CD4-positive, CD25-positive, alpha-beta regulatory T cell (primary cell): ENCODE results near the gene PFN3. TPM values are rescaled to one million over a fixed set of nuclear protein-coding genes. Genes with fewer than 3 reads are reported as not detected.

ENCODE experiments used
- ATAC-seq, 2 donors: fragments of 150-1000 bp; cut with Tn5 transposase; one replicate each; pipeline ENCODE4 v1.10.0; 2021; ENCODE audit warnings: low read depth in 2 of 2, moderate number of reproducible peaks in 2 of 2, moderate library complexity in 1 of 2
- DNase-seq, 3 donors: peaks; one replicate each; pipeline versions ENCODE4 v3.0.0 to v3.0.0-alpha.2; 2012 to 2022; ENCODE audit warnings: mixed read lengths in 1 of 3
- H3K27ac ChIP-seq: one replicate; pipeline ENCODE4 v1.7.0; 2013; ENCODE audit warnings: mild to moderate bottlenecking, low read length; ENCODE audit not compliant: insufficient read depth, poor library complexity, severe bottlenecking
- H3K27me3 ChIP-seq: one replicate; pipeline ENCODE4 v1.7.0; 2013; ENCODE audit warnings: low read length; ENCODE audit not compliant: control insufficient read depth, insufficient read depth
- H3K36me3 ChIP-seq: one replicate; pipeline ENCODE4 v1.7.0; 2013; ENCODE audit warnings: mild to moderate bottlenecking, low read length, moderate library complexity; ENCODE audit not compliant: control insufficient read depth, insufficient read depth
- H3K4me1 ChIP-seq: 2 replicates; pipeline ENCODE4 v1.7.0; 2013; ENCODE audit warnings: mild to moderate bottlenecking, low read length; ENCODE audit not compliant: insufficient read depth, control insufficient read depth, poor library complexity, severe bottlenecking
- H3K4me3 ChIP-seq: one replicate; pipeline ENCODE4 v1.7.0; 2013; ENCODE audit warnings: low read depth, mild to moderate bottlenecking, low read length, moderate library complexity
- H3K9me3 ChIP-seq, 2 experiments: 1 replicate in 1 of 2; 2 replicates in 1 of 2; pipeline ENCODE4 v1.7.0; 2013; ENCODE audit warnings: low read length in 2 of 2, mild to moderate bottlenecking in 1 of 2, moderate library complexity in 1 of 2; ENCODE audit not compliant: control insufficient read depth in 2 of 2
- H3K27ac Mint-ChIP-seq, 3 donors: one replicate each; pipeline ENCODE4 v1.8.0; 2020 to 2022; ENCODE audit warnings: mild to moderate bottlenecking in 3 of 3, mixed read lengths in 3 of 3, moderate library complexity in 2 of 3
- H3K27me3 Mint-ChIP-seq: one replicate; pipeline ENCODE4 v1.8.0; 2022; ENCODE audit warnings: mild to moderate bottlenecking, mixed read lengths
- H3K36me3 Mint-ChIP-seq: one replicate; pipeline ENCODE4 v1.8.0; 2020; ENCODE audit warnings: mixed read lengths
- H3K4me1 Mint-ChIP-seq, 4 donors: one replicate each; pipeline ENCODE4 v1.8.0; 2020 to 2022; ENCODE audit warnings: mixed read lengths in 4 of 4, mild to moderate bottlenecking in 1 of 4
- H3K4me3 Mint-ChIP-seq, 4 donors: one replicate each; pipeline ENCODE4 v1.8.0; 2020 to 2022; ENCODE audit warnings: mild to moderate bottlenecking in 4 of 4, mixed read lengths in 4 of 4, moderate library complexity in 3 of 4
- H3K9me3 Mint-ChIP-seq, 7 donors: one replicate each; pipeline ENCODE4 v1.8.0; 2020 to 2022; ENCODE audit warnings: mixed read lengths in 7 of 7, mild to moderate bottlenecking in 3 of 7, moderate library complexity in 2 of 7
- polyA plus RNA-seq, 4 donors: library from polyadenylated mRNA; unstranded; fragments of 300-500 nt; fragmentation: Illumina TruSeq; gene quantifications; one replicate each; pipeline ENCODE4 v1.2.3, GENCODE V29; 2021
- total RNA-seq: library from RNA; stranded (reverse); gene quantifications from one replicate; pipeline ENCODE4 v1.2.3, GENCODE V29; 2022

Gene PFN3
- total and polyA plus RNA-seq, 5 donors from 2014 or later = not detected

DNA sequence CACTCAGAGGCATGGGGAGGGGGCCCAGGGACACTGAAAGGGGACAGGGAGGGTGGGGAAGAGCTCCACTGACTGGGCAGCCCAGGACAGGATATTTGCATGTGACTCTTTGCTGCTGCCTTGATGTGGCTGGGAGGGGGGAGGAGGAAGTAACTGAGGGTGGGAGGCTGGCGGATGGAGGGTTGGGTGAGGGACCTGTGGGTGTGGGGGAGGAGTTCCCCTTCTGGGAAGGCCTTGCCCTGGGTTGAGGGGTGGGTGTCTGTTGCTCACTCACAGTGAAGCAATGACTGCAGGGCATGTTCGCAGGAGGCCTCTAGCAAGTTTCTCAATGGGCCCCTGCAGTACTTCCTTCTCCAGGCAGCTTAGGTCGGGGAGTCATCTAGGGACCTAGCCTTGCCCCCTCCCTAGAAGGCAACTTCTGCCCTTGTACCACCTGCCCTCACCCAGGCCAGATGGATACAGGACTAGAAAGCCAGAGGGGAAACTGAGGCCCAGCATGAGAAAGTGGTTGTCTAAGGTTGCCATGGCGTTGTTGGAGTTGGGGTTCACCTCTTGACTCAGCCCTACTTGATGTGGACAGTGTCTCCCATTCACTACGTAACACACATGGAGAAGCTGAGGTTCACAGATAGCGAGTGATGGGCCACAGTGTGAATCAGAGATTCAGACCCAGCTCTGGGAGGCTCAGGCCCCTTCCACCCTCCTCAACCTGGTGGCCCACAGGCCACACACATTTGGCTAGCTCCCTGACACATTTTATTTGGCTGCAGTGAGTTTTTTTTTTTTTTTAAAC is 29.0 kb upstream of the PFN3 start:
- Mint-ChIP-seq H3K27ac (peak overlapping the region; percentile 89 to 96 (median 94)), H3K9me3 (no peaks in the 10 kb centered on the region), H3K27me3 (peaks cover 5% of the 10 kb centered on the region), H3K4me1 (peaks cover 7 to 85% (median 46%) of the 10 kb centered on the region in 4 donors), H3K4me3 (peak overlapping the region; percentile 91 to 97 (median 94)), H3K36me3 (peaks cover 10% of the 10 kb centered on the region)
- H3K4me3 ChIP-seq = peak overlapping the region; percentile 83
- H3K4me1 ChIP-seq = peaks cover 91% of the 10 kb centered on the region
- DNase-seq (peak; percentile 70 to 95 (median 79)), ATAC-seq (peak; percentile 26)
- H3K36me3 ChIP-seq = peaks cover 32% of the 10 kb centered on the region
- peak overlapping the region; percentile 94 for H3K27ac ChIP-seq
- no peaks in the 10 kb centered on the region for H3K27me3 ChIP-seq
- H3K9me3 ChIP-seq = no peaks in the 10 kb centered on the region

DNA sequence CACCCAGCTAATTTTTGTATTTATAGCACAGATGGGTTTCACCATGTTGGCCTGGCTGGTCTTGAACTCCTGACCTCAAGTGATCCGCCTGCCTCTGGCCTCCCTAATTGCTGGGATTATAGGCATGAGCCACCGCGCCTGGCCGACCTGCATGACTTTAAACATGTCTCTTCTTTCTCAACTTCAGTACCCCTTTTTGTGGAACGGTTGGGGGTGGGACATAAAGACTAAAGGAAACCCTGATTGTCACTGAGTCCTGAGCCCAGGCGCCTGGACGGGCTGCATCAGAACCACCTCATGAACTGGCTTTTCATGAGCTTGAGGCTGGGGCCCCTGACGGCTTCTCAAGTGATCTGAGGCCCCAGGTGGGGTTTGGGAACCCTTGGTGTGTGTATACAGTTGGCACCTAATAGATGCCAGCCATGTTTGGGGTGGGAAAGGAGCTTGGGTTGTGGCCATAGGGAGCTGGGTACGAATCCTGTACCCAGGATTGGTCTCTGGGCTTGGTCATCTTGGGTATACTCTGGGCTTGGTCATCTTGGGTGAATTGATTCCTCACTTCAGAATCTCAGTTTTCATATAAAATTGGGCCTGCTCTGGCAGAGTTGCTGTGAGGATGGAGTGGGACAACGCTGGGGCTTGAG is 28.2 kb upstream of the PFN3 start:
- H3K36me3 ChIP-seq = peaks cover 24% of the 10 kb centered on the region
- Mint-ChIP-seq H3K27ac (peak overlapping the region; percentile 89 to 96 (median 94)), H3K4me1 (peaks cover 7 to 85% (median 44%) of the 10 kb centered on the region in 4 donors), H3K9me3 (no peaks in the 10 kb centered on the region), H3K4me3 (peak overlapping the region; percentile 91 to 97 (median 94)), H3K36me3 (peaks cover 7% of the 10 kb centered on the region), H3K27me3 (peaks cover 5% of the 10 kb centered on the region)
- no peaks in the 10 kb centered on the region for H3K27me3 ChIP-seq
- peaks cover 84% of the 10 kb centered on the region for H3K4me1 ChIP-seq
- peak overlapping the region; percentile 94 for H3K27ac ChIP-seq
- H3K9me3 ChIP-seq = no peaks in the 10 kb centered on the region
- DNase-seq = no peak
- H3K4me3 ChIP-seq = peak overlapping the region; percentile 81
- ATAC-seq = no peak

GRCh38 chr5:177427919-177428573 is 27.6 kb upstream of the PFN3 start:
- Histone ChIP-seq H3K36me3 (peaks cover 20% of the 10 kb centered on the region), H3K27me3 (no peaks in the 10 kb centered on the region), H3K4me1 (peaks cover 78% of the 10 kb centered on the region), H3K27ac (peak overlapping the region; percentile 94), H3K4me3 (peak overlapping the region; percentile 81), H3K9me3 (no peaks in the 10 kb centered on the region)
- peaks cover 7 to 81% (median 44%) of the 10 kb centered on the region in 4 donors for H3K4me1 Mint-ChIP-seq
- H3K27ac Mint-ChIP-seq = peak overlapping the region; percentile 85 to 94 (median 89)
- H3K27me3 Mint-ChIP-seq = peaks cover 5% of the 10 kb centered on the region
- ATAC-seq = no peak
- no peaks in the 10 kb centered on the region for H3K9me3 Mint-ChIP-seq
- H3K36me3 Mint-ChIP-seq = peaks cover 7% of the 10 kb centered on the region
- peak overlapping the region; percentile 91 to 97 (median 94) for H3K4me3 Mint-ChIP-seq
- peak in 1 of 3 donors; percentile 53 for DNase-seq

DNA sequence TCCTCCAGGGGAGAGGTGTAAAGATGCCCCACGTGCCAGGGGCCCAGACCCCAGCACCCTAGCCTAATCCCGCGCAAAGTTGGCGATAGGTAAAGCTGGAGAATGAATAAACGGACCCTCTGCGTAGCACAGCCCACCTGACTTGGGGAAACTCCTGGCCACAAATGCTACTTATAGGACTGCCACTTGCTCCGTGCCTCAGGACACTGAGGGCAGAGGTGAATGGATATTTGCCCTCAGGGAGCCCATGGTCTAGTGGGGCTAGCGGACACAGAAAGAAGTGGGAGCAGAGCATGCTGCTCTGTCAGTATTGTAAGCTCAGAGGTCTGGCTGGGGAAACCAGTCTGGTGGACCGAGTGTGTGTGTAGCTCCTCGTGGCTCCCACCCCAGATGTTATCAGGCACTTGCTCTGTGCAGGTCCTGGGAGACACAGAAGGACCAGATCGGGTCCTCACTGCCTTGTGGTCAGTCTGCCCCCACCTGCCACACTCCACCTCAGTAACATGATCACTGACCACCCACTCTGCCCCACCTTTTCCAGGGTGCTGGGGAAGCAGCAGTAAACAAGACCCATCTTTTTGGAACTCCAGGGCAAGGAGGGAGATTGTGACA is 26.9 kb upstream of the PFN3 start:
- peak overlapping the region; percentile 91 to 97 (median 94) for H3K4me3 Mint-ChIP-seq
- peaks cover 7% of the 10 kb centered on the region for H3K36me3 Mint-ChIP-seq
- peaks cover 7 to 75% (median 44%) of the 10 kb centered on the region in 4 donors for H3K4me1 Mint-ChIP-seq
- Histone ChIP-seq H3K36me3 (peaks cover 14% of the 10 kb centered on the region), H3K27ac (peak overlapping the region; percentile 94), H3K4me1 (peaks cover 70% of the 10 kb centered on the region), H3K9me3 (no peaks in the 10 kb centered on the region), H3K27me3 (no peaks in the 10 kb centered on the region), H3K4me3 (peak overlapping the region; percentile 81)
- no peak for DNase-seq
- H3K9me3 Mint-ChIP-seq = no peaks in the 10 kb centered on the region
- H3K27me3 Mint-ChIP-seq = peaks cover 5% of the 10 kb centered on the region
- ATAC-seq = no peak
- H3K27ac Mint-ChIP-seq = peak overlapping the region; percentile 85 to 94 (median 89)

DNA sequence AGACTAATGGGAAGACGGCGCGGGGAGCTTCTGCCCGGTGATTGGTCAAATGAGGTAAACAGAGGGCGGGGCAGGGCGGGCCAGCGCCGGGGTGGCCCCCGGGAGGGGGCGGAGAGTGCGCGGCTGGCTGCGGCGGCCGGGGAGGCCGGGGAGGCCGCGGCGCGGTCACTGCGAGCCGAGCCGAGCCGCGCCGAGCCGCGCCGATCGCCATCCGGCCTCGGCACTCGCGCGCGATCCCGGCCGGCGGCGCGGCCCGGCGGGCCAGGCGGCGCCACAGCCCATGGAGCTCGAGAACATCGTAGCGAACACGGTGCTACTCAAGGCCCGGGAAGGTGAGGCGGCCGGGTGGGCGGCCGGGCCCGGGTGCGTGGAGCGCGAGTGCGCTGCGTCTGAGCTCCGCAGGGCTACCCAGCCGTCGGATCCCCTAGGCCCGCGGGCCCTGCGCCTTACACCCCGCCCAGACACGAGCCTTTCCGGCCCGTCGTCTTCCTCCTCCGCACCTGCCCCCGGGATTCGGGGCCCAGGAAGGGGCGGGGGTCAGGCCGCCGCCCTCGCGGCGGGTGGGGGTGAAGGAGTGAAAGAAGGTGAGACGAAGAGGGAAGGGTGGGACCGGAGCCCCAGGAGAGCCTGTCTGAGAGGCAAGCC is 26.2 kb upstream of the PFN3 start, which contains the start of gene GRK6:
TSS of gene GRK6 (plus strand) at position 111 of the 645 bp plus-strand sequence. CDS start at position 281, 170 bp downstream.
- peaks cover 5% of the 10 kb centered on the region for H3K27me3 Mint-ChIP-seq

DNA sequence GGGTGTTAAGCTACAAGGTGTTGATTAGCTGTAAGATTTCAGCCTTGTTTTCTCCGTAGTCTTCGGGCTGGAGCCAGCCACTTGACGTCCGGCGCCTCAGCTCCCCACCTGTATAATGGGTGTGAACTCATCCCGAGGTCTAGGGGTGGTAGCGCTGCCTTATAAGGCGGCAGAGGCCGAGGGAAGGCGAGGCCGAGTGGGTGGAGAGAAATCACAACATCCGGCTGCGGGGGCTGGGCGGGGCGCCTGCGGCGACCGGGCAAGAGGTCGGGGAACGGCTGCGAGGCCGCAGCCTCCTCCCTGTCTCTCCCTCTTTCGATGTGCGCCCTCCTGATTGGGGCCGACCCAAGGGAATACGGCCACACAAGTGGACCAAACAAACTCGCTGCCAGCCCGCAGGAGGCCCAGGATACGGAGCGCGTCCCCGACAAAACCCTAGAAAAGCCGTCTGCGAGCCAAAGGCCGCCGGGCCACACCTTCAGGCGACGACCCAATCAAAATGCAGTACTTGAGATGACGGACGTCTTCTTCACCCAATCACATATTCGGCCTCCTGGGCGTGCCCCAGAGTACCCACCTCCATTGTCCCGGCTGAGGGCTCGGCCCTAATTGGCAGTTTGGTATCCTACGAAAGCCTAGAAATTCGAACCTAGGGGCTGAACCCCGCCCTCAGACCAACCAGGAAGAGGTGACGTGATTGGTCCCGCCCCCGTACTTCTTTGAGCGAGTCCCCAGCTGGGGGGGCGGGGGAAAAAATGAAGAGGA is 25.5 kb upstream of the PFN3 start:
- Histone ChIP-seq H3K27me3 (no peaks in the 10 kb centered on the region), H3K36me3 (peaks cover 9% of the 10 kb centered on the region), H3K4me1 (peaks cover 57% of the 10 kb centered on the region), H3K9me3 (no peaks in the 10 kb centered on the region), H3K4me3 (peak overlapping the region; percentile 69), H3K27ac (peak overlapping the region; percentile 90)
- Mint-ChIP-seq H3K4me3 (peak overlapping the region; percentile 89 to 99 (median 98)), H3K27me3 (peaks cover 5% of the 10 kb centered on the region), H3K27ac (peak overlapping the region; percentile 99), H3K36me3 (peaks cover 5% of the 10 kb centered on the region), H3K4me1 (peaks cover 7 to 63% (median 38%) of the 10 kb centered on the region in 4 donors), H3K9me3 (no peaks in the 10 kb centered on the region)
- ATAC-seq (peak; percentile 83 to 84), DNase-seq (peak; percentile 100)

More for the DNA sequence above, 26.2 kb upstream of the PFN3 start, which contains the start of gene GRK6:
- peak within 1 kb of the TSS; percentile 94 for H3K27ac ChIP-seq
- H3K36me3 ChIP-seq = peaks cover 9% of the 10 kb centered on the region
- DNase-seq = peak; percentile 64 to 91 (median 72)
- peak within 1 kb of the TSS; percentile 81 for H3K4me3 ChIP-seq
- peaks cover 64% of the 10 kb centered on the region for H3K4me1 ChIP-seq
- peak; percentile 2 to 6 for ATAC-seq
- no peaks in the 10 kb centered on the region for H3K9me3 ChIP-seq
- Mint-ChIP-seq H3K36me3 (peaks cover 7% of the 10 kb centered on the region), H3K4me1 (peaks cover 7 to 69% (median 42%) of the 10 kb centered on the region in 4 donors), H3K4me3 (peak within 1 kb of the TSS; percentile 91 to 99 (median 98)), H3K27ac (peak within 1 kb of the TSS; percentile 99), H3K9me3 (no peaks in the 10 kb centered on the region)
- H3K27me3 ChIP-seq = no peaks in the 10 kb centered on the region
